BLaER1 (cell line): ENCODE measurements around the gene ARHGEF6.

Source experiments
- H3K27ac ChIP-seq: shearing (Covaris generic); formaldehyde crosslinking; 2 replicates; pipeline ENCODE4 v1.8.1; 2022
- H3K27me3 ChIP-seq: shearing (Covaris generic); formaldehyde crosslinking; 2 replicates; pipeline ENCODE4 v1.8.1; 2022
- H3K36me3 ChIP-seq: shearing (Covaris generic); formaldehyde crosslinking; 2 replicates; pipeline ENCODE4 v1.8.1; 2022
- H3K4me1 ChIP-seq: shearing (Covaris generic); formaldehyde crosslinking; 2 replicates; pipeline ENCODE4 v1.8.1; 2022
- H3K4me2 ChIP-seq: shearing (Covaris generic); formaldehyde crosslinking; 2 replicates; pipeline ENCODE4 v1.8.1; 2022
- H3K4me3 ChIP-seq: shearing (Covaris generic); formaldehyde crosslinking; 2 replicates; pipeline ENCODE4 v1.8.1; 2022
- H3K9ac ChIP-seq: shearing (Covaris generic); formaldehyde crosslinking; 2 replicates; pipeline ENCODE4 v1.8.1; 2022
- H3K9me3 ChIP-seq: shearing (Covaris generic); formaldehyde crosslinking; 2 replicates; pipeline ENCODE4 v1.8.1; 2022
- H4K20me1 ChIP-seq: shearing (Covaris generic); formaldehyde crosslinking; 2 replicates; pipeline ENCODE4 v1.8.1; 2022
- Cebpa-rat ChIP-seq: shearing (Covaris generic); IDR thresholded peaks from 2 replicates; pipeline ENCODE4 v1.8.1; 2022

The ARHGEF6 gene

GRCh38 chrX:136636121-136636520 lies 144.6 kb downstream of the ARHGEF6 start:
- Histone ChIP-seq H4K20me1 (no peaks in the 10 kb centered on the region), H3K36me3 (no peaks in the 10 kb centered on the region), H3K4me1 (peaks cover 24% of the 10 kb centered on the region), H3K9ac (no peak overlapping the region), H3K4me2 (no peak overlapping the region; the same call in 1 of the 2 replicates), H3K9me3 (no peaks in the 10 kb centered on the region), H3K27ac (no peak overlapping the region), H3K4me3 (no peak overlapping the region), H3K27me3 (peaks cover 94% of the 10 kb centered on the region)
- no peak for TF ChIP-seq Cebpa-rat

- Histone ChIP-seq H3K4me1 (peaks cover 24% of the 10 kb centered on the region), H3K4me2 (peak overlapping the region; percentile 18; the same call in 1 of the 2 replicates), H3K27ac (no peak overlapping the region), H3K9me3 (no peaks in the 10 kb centered on the region), H3K9ac (no peak overlapping the region), H3K36me3 (no peaks in the 10 kb centered on the region), H4K20me1 (peaks cover 2% of the 10 kb centered on the region; the same call in 1 of the 2 replicates), H3K4me3 (no peak overlapping the region), H3K27me3 (peaks cover 96% of the 10 kb centered on the region)
- TF ChIP-seq Cebpa-rat, result no peak
These were observed 145.5 kb downstream of the ARHGEF6 start for GRCh38 chrX:136635235-136635634.

GRCh38 chrX:136630881-136631280 lies 149.9 kb downstream of the ARHGEF6 start:
- H4K20me1 ChIP-seq, result peaks cover 4% of the 10 kb centered on the region; the same call in 1 of the 2 replicates
- no peak overlapping the region for H3K4me3 ChIP-seq
- H3K36me3 ChIP-seq, result no peaks in the 10 kb centered on the region
- peaks cover 94% of the 10 kb centered on the region for H3K27me3 ChIP-seq
- peaks cover 57% of the 10 kb centered on the region for H3K4me1 ChIP-seq
- H3K9ac ChIP-seq, result no peak overlapping the region
- no peak for TF ChIP-seq Cebpa-rat
- H3K9me3 ChIP-seq, result no peaks in the 10 kb centered on the region
- H3K4me2 ChIP-seq, result no peak overlapping the region
- H3K27ac ChIP-seq, result no peak overlapping the region

- H3K9me3 ChIP-seq, result no peaks in the 10 kb centered on the region
- H3K4me2 ChIP-seq, result peak overlapping the region; percentile 49
- no peaks in the 10 kb centered on the region for H3K36me3 ChIP-seq
- no peak overlapping the region for H3K27ac ChIP-seq
- H3K4me3 ChIP-seq, result no peak overlapping the region
- TF ChIP-seq Cebpa-rat, result no peak
- H3K9ac ChIP-seq, result no peak overlapping the region
- peaks cover 42% of the 10 kb centered on the region for H3K4me1 ChIP-seq
- peaks cover 91% of the 10 kb centered on the region for H3K27me3 ChIP-seq
- H4K20me1 ChIP-seq, result peaks cover 4% of the 10 kb centered on the region; the same call in 1 of the 2 replicates
These were observed 151.5 kb downstream of the ARHGEF6 start for GRCh38 chrX:136629084-136629750.

- H3K4me3 ChIP-seq, result no peak overlapping the region
- peaks cover 4% of the 10 kb centered on the region; the same call in 1 of the 2 replicates for H4K20me1 ChIP-seq
- peaks cover 42% of the 10 kb centered on the region for H3K4me1 ChIP-seq
- no peak overlapping the region for H3K27ac ChIP-seq
- peak overlapping the region; percentile 38 for H3K4me2 ChIP-seq
- no peak overlapping the region for H3K9ac ChIP-seq
- H3K9me3 ChIP-seq, result no peaks in the 10 kb centered on the region
- no peaks in the 10 kb centered on the region for H3K36me3 ChIP-seq
- TF ChIP-seq Cebpa-rat, result no peak
- peaks cover 81% of the 10 kb centered on the region for H3K27me3 ChIP-seq
These were observed 153.3 kb downstream of the ARHGEF6 start for GRCh38 chrX:136627409-136627808.

GRCh38 chrX:136626891-136627290 lies 153.8 kb downstream of the ARHGEF6 start:
- Histone ChIP-seq H3K4me3 (no peak overlapping the region), H3K27ac (no peak overlapping the region), H3K36me3 (no peaks in the 10 kb centered on the region), H3K27me3 (peaks cover 80% of the 10 kb centered on the region), H3K4me1 (peaks cover 42% of the 10 kb centered on the region), H4K20me1 (peaks cover 4% of the 10 kb centered on the region; the same call in 1 of the 2 replicates), H3K9ac (no peak overlapping the region), H3K4me2 (peak overlapping the region; percentile 38), H3K9me3 (no peaks in the 10 kb centered on the region)
- TF ChIP-seq Cebpa-rat, result no peak

- H3K27ac ChIP-seq, result no peak overlapping the region
- peaks cover 4% of the 10 kb centered on the region; the same call in 1 of the 2 replicates for H4K20me1 ChIP-seq
- H3K4me2 ChIP-seq, result peak overlapping the region; percentile 38
- TF ChIP-seq Cebpa-rat, result no peak
- no peak overlapping the region for H3K9ac ChIP-seq
- no peaks in the 10 kb centered on the region for H3K9me3 ChIP-seq
- H3K36me3 ChIP-seq, result no peaks in the 10 kb centered on the region
- H3K27me3 ChIP-seq, result peaks cover 82% of the 10 kb centered on the region
- peaks cover 42% of the 10 kb centered on the region for H3K4me1 ChIP-seq
- H3K4me3 ChIP-seq, result no peak overlapping the region
These were observed 154.5 kb downstream of the ARHGEF6 start for GRCh38 chrX:136626237-136626636.

- peaks cover 42% of the 10 kb centered on the region for H3K4me1 ChIP-seq
- no peak overlapping the region for H3K27ac ChIP-seq
- peaks cover 2% of the 10 kb centered on the region; the same call in 1 of the 2 replicates for H4K20me1 ChIP-seq
- H3K4me2 ChIP-seq, result no peak overlapping the region
- H3K4me3 ChIP-seq, result no peak overlapping the region
- H3K9me3 ChIP-seq, result no peaks in the 10 kb centered on the region
- H3K27me3 ChIP-seq, result peaks cover 77% of the 10 kb centered on the region
- H3K36me3 ChIP-seq, result no peaks in the 10 kb centered on the region
- H3K9ac ChIP-seq, result no peak overlapping the region
- no peak for TF ChIP-seq Cebpa-rat
These were observed 155.5 kb downstream of the ARHGEF6 start for GRCh38 chrX:136625246-136625645.

GRCh38 chrX:136623396-136623795 lies 157.3 kb downstream of the ARHGEF6 start:
- Histone ChIP-seq H3K4me1 (peaks cover 42% of the 10 kb centered on the region), H3K4me3 (no peak overlapping the region), H3K9me3 (peaks cover 5% of the 10 kb centered on the region; the same call in 1 of the 2 replicates), H3K27ac (no peak overlapping the region), H4K20me1 (no peaks in the 10 kb centered on the region; the same call in 1 of the 2 replicates), H3K36me3 (no peaks in the 10 kb centered on the region), H3K27me3 (peaks cover 77% of the 10 kb centered on the region), H3K9ac (no peak overlapping the region), H3K4me2 (no peak overlapping the region)
- no peak for TF ChIP-seq Cebpa-rat

- Histone ChIP-seq H3K4me2 (no peak overlapping the region), H3K36me3 (no peaks in the 10 kb centered on the region), H3K4me3 (no peak overlapping the region), H3K9ac (no peak overlapping the region), H3K27me3 (peaks cover 79% of the 10 kb centered on the region), H4K20me1 (no peaks in the 10 kb centered on the region; the same call in 1 of the 2 replicates), H3K4me1 (peaks cover 42% of the 10 kb centered on the region), H3K27ac (no peak overlapping the region), H3K9me3 (peaks cover 5% of the 10 kb centered on the region; the same call in 1 of the 2 replicates)
- no peak for TF ChIP-seq Cebpa-rat
These were observed 158.2 kb downstream of the ARHGEF6 start for GRCh38 chrX:136622568-136622967.
